ENCODE results near the gene MLYCD.
A peak's percentile ranks its signal among the peaks of the same experiment; 100 is the strongest.
"Not testable (repeated sequence)": the region's sequence is repeated elsewhere in the genome, so short reads cannot be mapped to it uniquely, and the experiment has no call there.

MLYCD gene

DNA sequence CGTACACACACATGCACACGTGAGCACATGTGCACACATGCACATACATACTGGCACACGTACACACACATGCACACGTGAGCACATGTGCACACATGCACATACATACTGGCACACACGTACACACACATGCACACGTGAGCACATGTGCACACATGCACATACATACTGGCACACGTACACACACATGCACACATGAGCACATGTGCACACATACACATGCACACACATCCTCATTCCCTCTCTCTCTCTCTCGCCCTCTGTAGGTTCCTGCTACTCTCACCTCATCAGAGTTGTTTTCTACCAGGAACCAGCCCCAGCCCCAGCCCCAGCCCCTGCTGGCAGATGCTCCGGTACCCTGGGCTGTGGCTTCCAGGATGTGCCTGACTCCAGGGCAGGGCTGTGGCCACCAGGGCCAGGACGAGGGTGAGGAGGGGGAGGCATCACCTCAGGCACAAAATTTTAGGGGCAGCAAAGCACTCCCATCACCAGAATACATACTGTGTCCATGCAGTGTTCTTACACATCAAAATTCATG, 52.0 kb downstream of the MLYCD start:
- intact Hi-C loops (cut with DNase I); DNase-seq: not testable (repeated sequence)

DNA sequence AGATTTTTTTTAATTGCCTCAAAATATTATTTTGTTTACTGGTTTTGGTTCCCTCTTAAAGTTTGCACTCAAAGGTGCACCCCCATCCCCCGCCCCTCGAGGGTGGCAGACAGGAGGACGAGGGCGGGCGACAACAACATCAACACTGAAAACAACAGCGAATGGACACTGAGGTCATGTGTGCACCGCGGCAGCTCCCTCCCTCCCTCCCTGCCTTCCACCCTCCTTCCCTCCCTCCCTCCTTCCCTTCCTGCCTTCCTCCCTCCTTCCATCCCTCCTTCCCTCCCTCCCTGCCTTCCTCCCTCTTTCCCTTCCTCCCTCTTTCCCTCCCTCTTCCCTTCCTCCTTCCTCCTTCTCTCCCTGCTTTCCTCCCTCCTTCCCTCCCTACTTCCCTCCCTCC, 52.6 kb downstream of the MLYCD start:
- intact Hi-C loops (cut with DNase I): no loop called here

DNA sequence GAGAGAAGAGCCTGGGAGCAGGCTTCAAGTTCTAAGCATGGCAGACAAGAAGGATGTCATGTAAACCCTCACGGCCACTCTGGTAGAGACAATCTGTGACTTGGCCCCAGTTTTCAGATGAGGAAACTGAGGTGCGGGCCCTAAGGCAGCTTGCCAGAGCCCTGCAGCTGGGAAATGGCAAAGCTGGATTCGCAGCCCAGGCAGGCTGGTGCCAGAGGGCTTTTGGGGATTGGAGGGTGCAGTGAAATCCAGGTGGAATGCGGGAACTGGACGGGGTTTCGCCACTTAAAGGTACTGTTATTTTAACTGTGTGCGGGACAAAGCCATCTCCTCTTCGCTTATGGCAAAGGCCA, 53.6 kb downstream of the MLYCD start:
- no peak for DNase-seq
- intact Hi-C loops (cut with DNase I): no loop called here

More for the DNA sequence above, 52.6 kb downstream of the MLYCD start:
- peak in 12 of 42 donors; percentile 32 to 73 (median 46) for DNase-seq

DNA sequence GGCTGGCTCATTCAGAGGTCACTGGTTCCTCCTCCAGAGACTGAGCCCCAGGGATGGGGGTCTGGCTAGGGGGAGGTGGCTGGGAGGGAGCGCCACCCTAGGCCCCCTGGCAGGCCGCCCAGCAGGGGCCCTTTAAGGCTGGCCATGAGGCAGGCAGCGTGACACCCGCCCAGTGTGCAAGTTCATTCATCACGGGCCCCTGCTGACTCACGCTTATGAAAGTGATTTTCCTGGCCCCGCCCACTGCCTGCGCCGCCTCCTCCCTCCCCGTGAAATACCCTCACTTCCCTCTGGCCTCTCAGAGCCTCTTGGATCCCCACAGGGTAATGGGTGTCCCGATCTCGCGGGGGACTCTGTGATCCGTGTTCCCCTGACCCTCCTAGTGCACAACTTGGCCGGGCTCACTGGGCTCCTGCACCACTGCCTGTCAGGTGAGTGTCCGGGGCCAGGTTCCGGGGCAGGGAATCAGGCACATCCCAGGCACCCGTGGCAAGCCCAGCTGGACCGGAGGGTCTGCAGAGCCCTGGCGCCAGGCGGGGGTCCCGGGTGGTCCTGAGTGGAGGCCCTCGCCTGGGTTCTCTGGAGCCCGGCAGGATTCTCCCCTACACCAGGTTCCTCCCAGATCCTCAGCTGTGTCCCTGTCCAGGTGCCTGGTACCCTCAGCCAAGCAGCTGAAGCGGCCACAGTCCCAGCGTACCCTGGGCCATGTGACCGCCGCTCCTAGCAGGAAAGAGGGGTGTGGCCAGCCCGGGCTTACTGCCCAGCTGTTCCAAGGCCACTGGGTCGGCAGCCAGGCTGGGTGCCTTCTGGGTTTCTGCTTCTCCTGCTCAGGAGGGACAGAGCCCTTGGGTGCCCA, 54.3 kb downstream of the MLYCD start, which contains the start of gene OSGIN1:
Gene OSGIN1 (plus strand): TSS at position 301 of the 856 bp plus-strand sequence. CDS start 4,432 bp downstream, outside the sequence.
- peak; percentile 77 to 96 (median 88) for DNase-seq
- intact Hi-C loops (cut with DNase I): no loop called here

DNA sequence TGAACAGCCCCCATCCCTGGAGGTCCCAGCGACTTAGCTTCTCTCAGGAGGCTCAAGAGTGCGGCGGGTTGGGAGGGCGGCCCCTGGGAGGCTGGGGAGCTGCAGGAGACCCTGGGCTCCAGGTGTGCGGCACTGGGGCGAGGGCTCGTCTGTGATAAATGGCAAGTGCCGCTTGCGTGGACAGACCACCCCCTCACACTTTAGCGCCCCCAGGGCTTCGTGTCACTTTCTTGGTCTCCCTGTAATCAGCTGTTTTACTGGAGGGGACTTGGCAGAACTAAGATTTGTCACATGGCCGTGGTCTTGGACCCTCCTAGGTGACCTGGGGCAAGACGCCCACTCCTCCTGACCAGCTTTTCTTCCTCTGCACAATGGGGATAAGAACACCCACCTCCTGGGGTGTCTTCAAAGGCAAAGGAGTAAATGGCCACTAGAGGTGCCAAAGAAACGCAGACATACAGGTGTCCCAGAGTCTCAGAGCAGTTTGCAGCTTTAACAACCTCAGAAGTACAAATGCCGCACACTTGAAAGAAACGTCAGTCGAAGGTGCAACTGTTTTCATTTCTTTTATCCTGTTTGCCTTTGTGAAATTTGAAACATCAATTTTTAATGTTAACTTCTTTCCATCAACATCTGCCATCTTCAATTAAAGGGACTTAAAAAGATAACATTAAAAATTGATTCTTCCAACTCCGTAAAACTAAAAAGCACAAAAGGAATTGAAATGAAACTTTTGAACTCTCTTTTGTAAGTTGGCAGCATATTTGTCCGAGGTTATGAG, 55.1 kb downstream of the MLYCD start:
- intact Hi-C loops (cut with DNase I): no loop called here
- DNase-seq: peak in 4 of 42 donors; percentile 17 to 53 (median 50)

DNA sequence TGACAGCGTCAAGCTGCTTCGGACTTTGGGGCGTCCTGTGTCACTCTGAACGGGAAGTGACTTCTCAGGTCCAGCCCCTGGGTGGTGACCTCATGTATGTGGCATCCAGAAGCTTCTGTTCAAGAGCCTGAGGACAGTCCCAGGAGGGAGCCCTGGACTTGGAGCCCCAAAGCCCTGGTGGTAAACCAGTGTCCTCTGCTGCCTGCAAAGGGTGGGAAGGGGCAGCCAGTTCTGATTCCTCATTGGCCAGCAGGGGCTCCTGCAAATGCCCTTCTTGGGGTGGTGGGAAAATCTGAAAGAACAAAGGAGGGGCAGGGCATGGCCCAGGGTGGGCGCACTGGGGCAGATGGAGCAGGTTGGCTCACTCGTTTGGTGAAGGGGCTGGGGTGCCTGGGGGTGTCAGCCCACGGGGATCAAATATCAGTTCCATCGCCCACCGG, 55.7 kb downstream of the MLYCD start:
- no peak for DNase-seq
- intact Hi-C loops (cut with DNase I): no loop called here

DNA sequence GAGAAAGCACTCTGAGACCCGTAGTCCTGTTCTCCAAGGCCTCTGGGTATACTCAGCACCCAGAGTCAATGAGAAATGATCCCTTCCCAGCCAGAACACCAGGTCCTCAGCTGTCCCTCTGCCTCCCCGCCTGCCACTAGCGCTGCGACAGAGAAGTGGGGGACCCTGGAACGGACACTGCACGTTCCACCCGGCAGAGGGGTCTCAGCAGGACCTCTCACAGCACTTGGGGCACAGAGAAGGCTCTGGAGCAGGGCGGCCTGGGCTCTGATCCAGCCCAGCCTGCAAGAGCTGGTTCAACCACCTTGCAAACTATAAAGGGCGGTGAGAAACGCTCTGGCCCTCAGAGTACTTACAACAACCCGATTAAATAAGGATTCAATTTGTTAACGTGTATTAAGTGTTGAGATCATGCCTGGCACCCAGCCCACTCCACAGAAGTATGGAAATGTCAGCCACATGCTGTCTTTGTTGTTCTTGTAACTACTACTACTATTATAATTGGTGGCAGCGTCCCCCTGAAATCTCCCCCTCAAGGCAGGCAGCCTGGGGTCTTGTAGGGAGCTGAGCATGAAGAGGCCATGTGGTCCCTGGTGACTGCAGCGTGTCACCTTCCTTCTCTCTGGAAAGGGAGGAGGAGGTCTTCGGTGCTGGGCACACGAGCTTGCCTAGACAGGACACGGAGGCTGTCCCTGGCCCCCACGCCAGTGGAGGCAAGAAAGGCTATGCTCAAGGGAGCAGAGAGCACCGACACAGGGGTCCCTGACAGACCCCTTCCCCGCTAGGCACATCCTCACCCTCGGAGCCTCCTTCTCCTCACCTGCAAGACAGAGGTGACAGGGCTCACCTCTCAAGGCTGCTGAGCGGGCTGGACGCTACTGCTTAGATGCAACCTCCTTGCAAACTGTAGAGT, 56.6 kb downstream of the MLYCD start:
- intact Hi-C loops (cut with DNase I): no loop called here
- no peak for DNase-seq

DNA sequence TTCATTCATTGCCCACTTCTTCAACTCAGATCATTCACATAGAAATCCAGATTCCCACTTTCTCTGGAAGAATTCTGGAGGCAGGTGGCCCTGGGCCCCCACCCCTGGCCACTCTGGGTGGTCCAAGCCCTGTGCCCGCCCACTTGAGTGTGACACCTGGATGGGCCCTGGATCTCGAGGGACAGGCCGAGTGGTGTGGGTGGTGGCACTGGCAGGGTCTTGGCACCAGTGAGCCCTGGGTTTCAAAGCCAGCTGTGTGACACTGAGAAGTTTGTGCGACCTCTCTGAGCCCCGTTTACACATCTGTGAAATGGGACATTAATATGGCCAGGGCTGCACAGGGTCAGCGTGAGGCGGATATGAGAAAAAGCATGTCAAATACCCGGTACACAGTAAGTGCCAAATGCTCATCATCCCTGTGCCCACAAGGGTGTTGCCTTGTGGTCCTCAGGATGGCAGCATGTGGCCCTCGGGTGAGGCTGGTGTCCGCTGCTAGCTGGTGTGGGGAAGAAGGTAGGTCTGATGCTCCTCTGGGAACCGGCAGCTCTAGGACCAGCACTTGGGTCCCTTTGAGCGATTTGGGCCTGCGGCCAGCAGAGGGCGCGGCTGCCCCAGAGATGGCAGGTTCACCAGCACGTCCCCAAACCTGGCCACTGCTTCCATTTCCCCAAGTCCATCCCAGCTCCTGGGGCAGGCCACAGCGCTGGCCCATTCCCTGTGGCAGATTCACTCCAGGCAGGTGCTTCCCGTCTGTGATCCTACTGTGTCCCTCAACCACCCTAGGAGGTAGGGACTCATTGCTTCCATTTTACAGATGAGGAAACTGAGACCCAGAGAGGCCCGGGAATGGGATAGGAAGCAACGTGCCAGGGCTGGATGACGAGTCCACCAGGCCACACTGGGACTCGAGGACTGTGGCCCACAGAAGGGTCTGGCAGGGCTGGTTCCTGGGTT, 57.7 kb downstream of the MLYCD start:
- intact Hi-C loops (cut with DNase I): no loop called here

DNA sequence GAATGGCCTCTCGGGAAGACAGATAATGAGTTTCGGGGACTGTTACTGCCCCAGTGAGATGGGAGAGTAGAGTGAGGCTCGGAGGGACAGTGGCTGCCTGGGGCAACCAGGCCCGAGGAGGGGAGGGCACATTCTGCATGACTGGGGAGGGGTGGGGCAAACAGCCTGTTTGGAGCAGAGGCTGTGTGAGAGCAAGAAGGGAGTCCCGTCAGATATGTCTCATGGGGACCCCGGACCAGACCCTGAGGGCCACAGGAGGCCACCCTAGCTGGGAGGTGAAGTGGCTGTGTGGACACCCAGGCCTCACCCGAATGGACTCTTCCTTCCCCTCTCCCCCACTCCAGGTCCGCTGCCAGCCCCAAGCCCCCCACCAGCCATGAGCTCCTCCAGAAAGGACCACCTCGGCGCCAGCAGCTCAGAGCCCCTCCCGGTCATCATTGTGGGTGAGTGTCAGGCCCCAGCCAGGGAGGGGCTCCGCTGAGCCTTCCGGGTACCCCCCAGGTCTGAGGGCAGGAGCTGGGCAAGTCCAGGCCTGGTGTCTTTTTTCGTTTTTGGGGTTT, 58.5 kb downstream of the MLYCD start:
- no peak for DNase-seq
- intact Hi-C loops (cut with DNase I): no loop called here

More for the DNA sequence above, 57.7 kb downstream of the MLYCD start:
- DNase-seq: peak; percentile 70 to 93 (median 86)

DNA sequence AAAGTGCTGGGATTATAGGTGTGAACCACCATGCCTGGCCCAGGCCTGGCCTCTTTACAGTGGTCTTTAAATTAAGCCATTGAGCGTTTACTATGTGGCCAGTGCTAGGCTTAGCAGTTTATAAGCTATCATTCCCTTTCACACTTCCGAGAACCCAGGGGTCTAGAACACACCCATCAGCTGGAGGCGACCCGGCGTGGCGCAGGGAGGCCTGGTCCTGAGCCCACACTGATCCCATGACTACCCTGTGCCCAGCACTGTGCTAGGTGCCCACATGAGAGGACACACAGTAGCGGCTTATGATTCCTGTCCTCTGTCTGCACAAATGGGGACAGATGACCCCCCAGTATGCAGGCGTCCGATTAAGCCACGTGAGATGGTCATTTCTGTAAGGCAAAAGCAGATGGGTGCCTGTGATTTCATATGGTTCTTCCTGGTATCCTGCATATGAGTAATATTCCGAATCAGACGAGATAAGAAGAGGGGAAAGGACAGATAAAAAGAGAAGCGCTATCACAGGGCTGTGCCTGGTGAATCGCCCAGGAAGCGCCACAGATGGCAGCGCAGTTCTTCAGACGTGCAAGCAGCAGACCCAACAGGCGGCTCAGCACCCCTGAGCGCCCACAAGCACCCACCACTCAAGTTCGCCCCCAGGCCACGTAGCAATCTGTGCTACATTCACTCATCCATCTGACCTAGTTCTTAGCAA, 59.4 kb downstream of the MLYCD start:
- no peak for DNase-seq
- intact Hi-C loops (cut with DNase I): loop anchor here (2.0 kb wide), 1 partner anchor 105 kb away; no protein-coding TSS in a partner anchor

DNA sequence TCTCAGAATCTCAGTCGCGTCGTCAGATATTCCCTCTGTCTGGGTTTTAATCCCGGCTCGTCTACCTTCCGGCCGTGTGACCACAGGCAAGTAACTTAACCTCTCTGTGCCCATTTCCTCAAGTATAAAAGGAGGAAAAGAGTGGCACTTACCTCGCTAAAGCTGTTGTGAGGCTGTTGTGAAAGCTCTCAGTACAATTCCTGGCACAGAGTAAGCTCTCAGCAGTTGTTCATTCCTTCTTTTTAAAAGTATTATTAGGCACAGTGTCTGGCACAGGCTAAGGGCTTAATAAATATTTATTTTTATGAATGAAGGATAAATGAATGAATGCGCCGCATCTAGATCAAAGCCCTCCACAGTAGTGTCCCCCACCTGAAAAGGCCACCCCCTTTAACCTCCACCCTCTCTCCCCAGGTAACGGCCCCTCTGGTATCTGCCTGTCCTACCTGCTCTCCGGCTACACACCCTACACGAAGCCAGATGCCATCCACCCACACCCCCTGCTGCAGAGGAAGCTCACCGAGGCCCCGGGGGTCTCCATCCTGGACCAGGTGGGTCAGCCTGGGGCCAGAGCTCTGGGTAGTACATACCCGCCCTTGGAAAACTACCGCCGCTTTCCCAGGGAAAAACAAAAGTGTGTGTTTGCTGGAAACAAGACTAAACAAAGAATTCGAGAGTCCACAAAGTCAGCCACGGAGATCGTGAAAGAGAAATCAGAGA, 60.1 kb downstream of the MLYCD start:
- DNase-seq: no peak
- intact Hi-C loops (cut with DNase I): loop anchor here (2.0 kb wide), 1 partner anchor 104 kb away; no protein-coding TSS in a partner anchor

DNA sequence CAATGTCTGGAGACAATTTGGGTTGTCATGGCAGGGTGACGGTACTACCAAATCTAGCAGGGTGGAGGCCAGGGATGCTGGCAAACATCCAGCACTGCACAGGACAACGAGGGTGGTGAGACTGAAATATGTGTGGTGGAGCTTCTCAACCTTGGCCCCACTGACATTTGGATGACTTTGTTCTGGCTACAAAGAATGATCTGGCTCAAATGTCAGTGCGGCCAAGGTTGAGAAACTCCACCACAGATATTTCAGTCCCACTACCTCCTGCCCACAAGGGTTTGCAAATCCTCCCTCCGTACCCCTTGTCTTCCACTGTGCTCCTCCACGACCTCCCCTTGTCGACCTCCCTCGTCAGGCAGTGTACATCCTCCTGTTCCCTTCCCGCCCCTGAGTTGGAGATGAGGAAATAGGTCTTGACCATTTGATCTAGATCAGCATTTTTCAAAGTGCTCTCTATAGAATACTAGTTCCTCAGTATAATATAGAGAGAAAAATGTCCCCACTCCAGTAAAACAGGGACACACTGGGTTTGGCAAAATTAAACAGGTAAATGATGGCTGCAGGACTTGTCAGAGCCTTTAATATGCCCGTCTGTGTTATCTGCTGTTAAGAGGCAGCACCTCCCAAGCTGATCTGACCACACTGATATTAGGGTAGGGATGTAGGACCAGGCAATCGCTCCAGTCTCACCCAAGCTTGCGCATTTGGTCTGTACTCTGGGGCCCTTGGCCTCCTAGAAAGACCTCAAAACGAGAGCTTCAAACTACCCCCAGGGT, 60.9 kb downstream of the MLYCD start:
- intact Hi-C loops (cut with DNase I): loop anchor here (2.0 kb wide), 1 partner anchor 103 kb away; no protein-coding TSS in a partner anchor
- DNase-seq: no peak

DNA sequence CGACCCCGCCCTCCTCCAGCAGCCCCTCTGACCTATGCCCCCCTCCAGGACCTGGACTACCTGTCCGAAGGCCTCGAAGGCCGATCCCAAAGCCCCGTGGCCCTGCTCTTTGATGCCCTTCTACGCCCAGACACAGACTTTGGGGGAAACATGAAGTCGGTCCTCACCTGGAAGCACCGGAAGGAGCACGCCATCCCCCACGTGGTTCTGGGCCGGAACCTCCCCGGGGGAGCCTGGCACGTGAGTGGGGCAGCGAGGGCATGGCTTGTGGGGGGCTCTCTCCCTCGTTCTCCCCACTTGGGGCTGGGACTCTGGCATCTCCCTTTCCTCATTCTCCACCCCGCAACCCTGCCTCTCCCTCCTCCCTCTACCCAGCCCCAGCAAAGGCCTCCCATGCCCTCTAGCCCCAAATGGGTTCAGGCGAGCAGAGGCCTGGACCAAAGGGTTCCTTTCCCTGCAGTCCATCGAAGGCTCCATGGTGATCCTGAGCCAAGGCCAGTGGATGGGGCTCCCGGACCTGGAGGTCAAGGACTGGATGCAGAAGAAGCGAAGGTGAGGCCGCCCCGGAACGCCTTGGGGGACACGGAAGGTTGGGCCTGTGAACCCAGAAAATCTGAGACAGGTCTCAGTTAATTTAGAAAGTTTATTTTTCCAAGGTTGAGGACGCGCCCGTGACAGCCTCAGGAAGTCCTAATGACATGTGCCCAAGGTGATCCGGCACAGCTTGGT, 61.8 kb downstream of the MLYCD start:
- DNase-seq: no peak
- intact Hi-C loops (cut with DNase I): no loop called here

DNA sequence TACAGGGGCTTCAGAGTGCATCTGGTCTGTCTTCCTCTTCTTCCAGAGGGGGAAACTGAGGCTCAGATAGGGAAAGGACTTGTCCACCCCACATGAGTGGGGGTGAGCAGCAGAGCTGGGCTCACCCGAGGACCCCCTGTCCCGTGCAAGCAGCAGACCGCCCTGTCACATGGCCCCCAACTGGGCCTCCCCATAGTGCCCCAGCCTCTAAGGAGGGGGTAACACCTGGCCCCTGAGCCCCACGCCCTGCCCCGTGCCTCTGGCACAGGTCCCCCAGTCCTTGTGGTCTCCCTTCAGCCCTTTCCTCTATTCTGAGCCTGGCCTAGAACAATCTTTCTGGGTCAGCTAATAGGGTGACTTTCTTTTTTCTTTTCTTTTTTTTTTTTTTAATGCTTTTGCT, 62.7 kb downstream of the MLYCD start:
- intact Hi-C loops (cut with DNase I): no loop called here
- no peak for DNase-seq
